GM23338 (cell line): Measurements from ENCODE around the gene ZNF45.
"Not testable (repeated sequence)": the region's sequence is repeated elsewhere in the genome, so short reads cannot be mapped to it uniquely, and the experiment has no call there.

ENCODE experiments used
- CREB1 ChIP-seq: fragments of 250-450 bp; sonication (Bioruptor Pico); IDR thresholded peaks from 2 replicates; pipeline ENCODE4 v1.5.0; 2020; ENCODE audit warnings: low read depth, mild to moderate bottlenecking, moderate library complexity
- EZH2 ChIP-seq: fragments of 200-600 bp; sonication (generic); IDR thresholded peaks from one replicate; pipeline ENCODE4 v1.8.0; 2017; ENCODE audit warnings: antibody characterized with exemption, mild to moderate bottlenecking, low read depth; ENCODE audit not compliant: unreplicated experiment
- EZH2phosphoT487 ChIP-seq: fragments of 200-600 bp; sonication (generic); IDR thresholded peaks from one replicate; pipeline ENCODE4 v1.8.1; 2018; ENCODE audit warnings: antibody characterized with exemption; ENCODE audit not compliant: unreplicated experiment
- JUNB ChIP-seq: IDR thresholded peaks from one replicate; pipeline ENCODE4 v1.6.1; 2016; ENCODE audit warnings: antibody characterized with exemption; ENCODE audit not compliant: unreplicated experiment
- POLR2AphosphoS5 ChIP-seq: IDR thresholded peaks from 2 replicates; pipeline ENCODE4 v1.6.1; 2016; ENCODE audit warnings: antibody characterized with exemption, low read depth
- REST ChIP-seq: IDR thresholded peaks from one replicate; pipeline ENCODE4 v1.6.1; 2018; ENCODE audit warnings: antibody characterized with exemption; ENCODE audit not compliant: unreplicated experiment
- STAT1 ChIP-seq: IDR thresholded peaks from one replicate; pipeline ENCODE4 v1.6.1; 2016; ENCODE audit warnings: antibody characterized with exemption; ENCODE audit not compliant: unreplicated experiment
- ZNF114 ChIP-seq: fragments of 250-450 bp; sonication (Bioruptor Pico); IDR thresholded peaks from 2 replicates; pipeline ENCODE4 v1.5.0; 2020; ENCODE audit warnings: mild to moderate bottlenecking, moderate library complexity
- TF ChIP-seq, protein P1 (sequence below), 2 experiments: fragments of 200-600 bp in 1 of 2; sonication (generic) in 1 of 2; conservative IDR thresholded peaks; 2 replicates each; pipeline versions ENCODE4 v1.5.1 to v1.6.1; 2016 to 2017; ENCODE audit warnings: antibody characterized with exemption in 2 of 2, low read depth in 2 of 2, mild to moderate bottlenecking in 2 of 2, moderate library complexity in 1 of 2

- TF ChIP-seq, protein P1, sequence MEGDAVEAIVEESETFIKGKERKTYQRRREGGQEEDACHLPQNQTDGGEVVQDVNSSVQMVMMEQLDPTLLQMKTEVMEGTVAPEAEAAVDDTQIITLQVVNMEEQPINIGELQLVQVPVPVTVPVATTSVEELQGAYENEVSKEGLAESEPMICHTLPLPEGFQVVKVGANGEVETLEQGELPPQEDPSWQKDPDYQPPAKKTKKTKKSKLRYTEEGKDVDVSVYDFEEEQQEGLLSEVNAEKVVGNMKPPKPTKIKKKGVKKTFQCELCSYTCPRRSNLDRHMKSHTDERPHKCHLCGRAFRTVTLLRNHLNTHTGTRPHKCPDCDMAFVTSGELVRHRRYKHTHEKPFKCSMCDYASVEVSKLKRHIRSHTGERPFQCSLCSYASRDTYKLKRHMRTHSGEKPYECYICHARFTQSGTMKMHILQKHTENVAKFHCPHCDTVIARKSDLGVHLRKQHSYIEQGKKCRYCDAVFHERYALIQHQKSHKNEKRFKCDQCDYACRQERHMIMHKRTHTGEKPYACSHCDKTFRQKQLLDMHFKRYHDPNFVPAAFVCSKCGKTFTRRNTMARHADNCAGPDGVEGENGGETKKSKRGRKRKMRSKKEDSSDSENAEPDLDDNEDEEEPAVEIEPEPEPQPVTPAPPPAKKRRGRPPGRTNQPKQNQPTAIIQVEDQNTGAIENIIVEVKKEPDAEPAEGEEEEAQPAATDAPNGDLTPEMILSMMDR (conservative IDR thresholded peaks at IDR 0.05; ENCODE audit: low read depth in 2 of 2): not testable (repeated sequence)
- not testable (repeated sequence) for TF ChIP-seq EZH2phosphoT487; REST; EZH2; POLR2AphosphoS5; STAT1; ZNF114 (CRISPR knock-in tag); JUNB; CREB1 (CRISPR knock-in tag)
These were observed 12.3 kb upstream of the ZNF45 start for GRCh38 chr19:43947412-43947811.
